ENCODE measurements around the gene KIAA0586. TPM values are rescaled to one million over a fixed set of nuclear protein-coding genes. Genes with fewer than 3 reads are reported as not detected.

KIAA0586 gene
- total RNA-seq, 1 experiment from 2014 or later: 25.7 TPM

DNA sequence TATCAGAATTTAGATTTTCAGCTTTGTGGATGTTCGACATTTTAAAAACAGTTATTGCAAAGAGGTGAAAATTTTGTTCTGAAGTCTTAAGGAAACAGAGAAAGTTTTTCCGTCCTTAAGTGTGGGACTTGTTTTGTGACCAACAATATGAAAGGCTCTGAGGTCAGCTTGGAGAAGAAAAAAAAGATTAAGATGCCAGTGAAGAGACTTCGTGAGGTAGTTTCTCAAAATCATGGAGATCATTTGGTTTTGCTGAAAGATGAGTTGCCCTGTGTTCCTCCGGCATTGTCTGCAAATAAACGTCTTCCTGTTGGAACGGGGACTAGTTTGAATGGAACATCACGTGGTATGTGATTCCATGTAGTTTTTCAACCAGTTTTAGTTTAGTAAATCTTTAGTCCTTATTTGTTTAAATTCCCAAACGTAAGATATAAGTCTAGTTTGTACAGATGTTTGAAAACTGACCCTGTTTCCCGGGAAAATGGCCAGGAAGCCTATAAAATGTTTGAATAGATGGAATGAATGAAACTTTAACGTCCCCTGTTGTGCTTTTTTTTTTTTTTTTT, 682 bp downstream of the KIAA0586 start:
- Histone ChIP-seq H3K4me2 (ENCODE audit: low read length) (peak overlapping the region; percentile 78), H4K20me1 (ENCODE audit: insufficient read depth) (no peaks in the 10 kb centered on the region), H3K4me1 (ENCODE audit: control insufficient read depth in 1 of 2, insufficient read depth in 2 of 2, low read length in 2 of 2) (peaks cover 3 to 9% of the 10 kb centered on the region in 2 experiments; a peak in 3 of 4 replicates), H3K36me3 (ENCODE audit: control insufficient read depth in 1 of 2, insufficient read depth in 2 of 2, low read length in 2 of 2) (peaks cover 4 to 8% of the 10 kb centered on the region in 2 experiments; a peak in 3 of 4 replicates), H3K9me2 (ENCODE audit: insufficient read depth) (no peaks in the 10 kb centered on the region), H3K79me2 (ENCODE audit: insufficient read depth, low read length) (peaks cover 45% of the 10 kb centered on the region), H3K27ac (ENCODE audit: low read depth, low read length) (peak overlapping the region; percentile 86), H3K9me3 (ENCODE audit: control insufficient read depth in 1 of 2, insufficient read depth in 1 of 2, low read depth in 1 of 2, low read length in 2 of 2) (no peaks in the 10 kb centered on the region), H2AFZ (ENCODE audit: low read depth, low read length, poor library complexity, severe bottlenecking) (peak overlapping the region; percentile 81), H3K4me3 (replicated peaks in 1 of 2; ENCODE audit: low read depth in 1 of 2, low read length in 2 of 2) (peak overlapping the region; percentile 88 to 89), H3K9ac (ENCODE audit: low read length) (peak overlapping the region; percentile 86), H3K27me3 (ENCODE audit: insufficient read depth, low read length) (no peaks in the 10 kb centered on the region)
- TSS peak; percentile 76 for BruUV-seq (replicated peaks)
- 0 out of 2 replicates have a peak, but pooled peaks have one; percentile 23 for ATAC-seq
- CTCF ChIA-PET: interaction anchor here (1.2 kb wide), 1 partner anchor 627 kb away, joined by 4 read pairs; no protein-coding TSS in a partner anchor
- TF ChIP-seq SIN3A (IDR thresholded peaks at IDR 0.05; ENCODE audit: low read depth) (no peak), YY1 (IDR thresholded peaks at IDR 0.05; ENCODE audit: extremely low read depth, insufficient replicate concordance, low read depth, low read length) (no peak), JUND (IDR thresholded peaks at IDR 0.05) (no peak), EZH2 (IDR thresholded peaks at IDR 0.05) (no peak), RAD21 (IDR thresholded peaks at IDR 0.05; ENCODE audit: low read depth) (no peak), CEBPB (IDR thresholded peaks at IDR 0.05; ENCODE audit: low read depth) (no peak)
- intact Hi-C loops (cut with micrococcal nuclease): no loop called here
- POLR2A ChIA-PET: interaction anchor here (1.5 kb wide), 1 partner anchor 130 kb away, joined by 5 read pairs; the partner anchor contains the start of gene ARID4A
- RAD21 ChIA-PET (ENCODE audit: low non-redundant PET in 1 of 2, low total read pairs in 2 of 2, uncharacterized antibody in 2 of 2, unreplicated experiment in 2 of 2): no interaction called here
- DNase-seq (ENCODE audit: low read depth, low spot score): peak; percentile 33

DNA sequence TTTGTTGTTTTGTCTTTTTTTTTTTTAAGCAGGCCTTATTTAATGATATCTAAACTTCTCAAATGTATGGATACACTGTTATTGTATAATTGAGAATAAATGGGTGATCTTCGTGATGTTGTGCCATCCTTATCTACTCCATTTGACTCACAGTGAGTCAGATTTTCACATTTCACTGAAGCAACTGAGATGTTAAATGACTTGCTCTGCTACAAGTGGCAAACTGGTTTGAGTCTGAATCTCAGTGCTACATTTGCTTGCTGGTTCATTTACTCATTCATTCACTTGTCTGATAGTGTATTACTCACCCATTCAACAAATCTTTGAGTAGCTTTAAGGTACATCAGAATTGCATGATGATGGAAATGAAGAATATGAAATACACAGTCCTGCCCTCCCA, 2.6 kb downstream of the KIAA0586 start:
- H4K20me1 ChIP-seq (ENCODE audit: insufficient read depth): no peaks in the 10 kb centered on the region
- H3K4me2 ChIP-seq (ENCODE audit: low read length): no peak overlapping the region
- no TSS peak for BruUV-seq (replicated peaks)
- H3K9me2 ChIP-seq (ENCODE audit: insufficient read depth): no peaks in the 10 kb centered on the region
- no peak overlapping the region for H3K27ac ChIP-seq (ENCODE audit: low read depth, low read length)
- no peaks in the 10 kb centered on the region for H3K9me3 ChIP-seq (ENCODE audit: control insufficient read depth in 1 of 2, insufficient read depth in 1 of 2, low read depth in 1 of 2, low read length in 2 of 2)
- ATAC-seq (no peak), DNase-seq (ENCODE audit: low read depth, low spot score) (no peak)
- ChIA-PET POLR2A (no interaction called here), RAD21 (ENCODE audit: low non-redundant PET in 1 of 2, low total read pairs in 2 of 2, uncharacterized antibody in 2 of 2, unreplicated experiment in 2 of 2) (interaction anchor here in 1 of 2 experiments (0.6 kb wide), 1 partner anchor 1661 kb away, joined by 4 read pairs; no protein-coding TSS in a partner anchor), CTCF (no interaction called here)
- H3K27me3 ChIP-seq (ENCODE audit: insufficient read depth, low read length): no peaks in the 10 kb centered on the region
- H3K9ac ChIP-seq (ENCODE audit: low read length): no peak overlapping the region
- H3K36me3 ChIP-seq (ENCODE audit: control insufficient read depth in 1 of 2, insufficient read depth in 2 of 2, low read length in 2 of 2): peaks cover 0 to 6% of the 10 kb centered on the region in 2 experiments; a peak in 3 of 4 replicates
- peaks cover 3 to 9% of the 10 kb centered on the region in 2 experiments; a peak in 3 of 4 replicates for H3K4me1 ChIP-seq (ENCODE audit: control insufficient read depth in 1 of 2, insufficient read depth in 2 of 2, low read length in 2 of 2)
- no peak overlapping the region for H3K4me3 ChIP-seq (replicated peaks in 1 of 2; ENCODE audit: low read depth in 1 of 2, low read length in 2 of 2)
- intact Hi-C loops (cut with micrococcal nuclease): no loop called here
- no peak overlapping the region for H2AFZ ChIP-seq (ENCODE audit: low read depth, low read length, poor library complexity, severe bottlenecking)
- peaks cover 27% of the 10 kb centered on the region for H3K79me2 ChIP-seq (ENCODE audit: insufficient read depth, low read length)
- TF ChIP-seq ZFX (IDR thresholded peaks at IDR 0.05): no peak
- TF ChIP-seq ZBTB33 (IDR thresholded peaks at IDR 0.05; ENCODE audit: extremely low read depth, insufficient replicate concordance, low read length): no peak
- no peak for TF ChIP-seq ZNF274 (IDR thresholded peaks at IDR 0.05; ENCODE audit: low read depth, low read length)
- TF ChIP-seq, protein P1, sequence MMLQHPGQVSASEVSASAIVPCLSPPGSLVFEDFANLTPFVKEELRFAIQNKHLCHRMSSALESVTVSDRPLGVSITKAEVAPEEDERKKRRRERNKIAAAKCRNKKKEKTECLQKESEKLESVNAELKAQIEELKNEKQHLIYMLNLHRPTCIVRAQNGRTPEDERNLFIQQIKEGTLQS (IDR thresholded peaks at IDR 0.05): no peak
- no peak for TF ChIP-seq EZH2 (IDR thresholded peaks at IDR 0.05)
- no peak for TF ChIP-seq CTCF (IDR thresholded peaks at IDR 0.05 in 2 of 3, conservative IDR thresholded peaks at IDR 0.05 in 1 of 3; ENCODE audit: borderline replicate concordance in 1 of 3, insufficient read depth in 1 of 3, low read depth in 2 of 3, low read length in 2 of 3)

All from HCT116 (cell line).